GM21619 (cell line): ENCODE results near the gene DPP9.
"Not testable (repeated sequence)": the region's sequence is repeated elsewhere in the genome, so short reads cannot be mapped to it uniquely, and the experiment has no call there.

Experiments
- ATAC-seq: cut with Tn5 transposase; IDR thresholded peaks from one replicate; pipeline ENCODE4 v1.9.1; 2021; ENCODE audit not compliant: unreplicated experiment

DPP9 gene

GRCh38 chr19:4688587-4688986 is 35.1 kb downstream of the DPP9 start:
- no peak for ATAC-seq

GRCh38 chr19:4687396-4687795 is 36.2 kb downstream of the DPP9 start:
- no peak for ATAC-seq

GRCh38 chr19:4686700-4687099 is 36.9 kb downstream of the DPP9 start:
- ATAC-seq: no peak

GRCh38 chr19:4684312-4685095 is 39.1 kb downstream of the DPP9 start:
- ATAC-seq: no peak

GRCh38 chr19:4682417-4683200 is 41.0 kb downstream of the DPP9 start:
- no peak for ATAC-seq

GRCh38 chr19:4680021-4680420 is 43.6 kb downstream of the DPP9 start:
- not testable (repeated sequence) for ATAC-seq

GRCh38 chr19:4678881-4679790 is 44.5 kb downstream of the DPP9 start:
- no peak for ATAC-seq

GRCh38 chr19:4676955-4677731 is 46.5 kb downstream of the DPP9 start:
- ATAC-seq: no peak

- ATAC-seq: no peak
Measured at GRCh38 chr19:4675346-4675745, 48.3 kb downstream of the DPP9 start.

GRCh38 chr19:4673726-4674125 is 49.9 kb downstream of the DPP9 start:
- ATAC-seq: no peak

- ATAC-seq: no peak
Measured at GRCh38 chr19:4673216-4673615, 50.4 kb downstream of the DPP9 start.

- no peak for ATAC-seq
Measured at GRCh38 chr19:4671185-4671851, 52.3 kb downstream of the DPP9 start.

GRCh38 chr19:4669723-4670480 is 53.7 kb downstream of the DPP9 start, which contains the start of gene MYDGF:
Gene MYDGF (minus strand): TSS chr19:4670342. CDS start chr19:4670334, 8 bp downstream.
- ATAC-seq: peak; percentile 82

GRCh38 chr19:4664642-4665041 is 59.0 kb downstream of the DPP9 start:
- no peak for ATAC-seq

- no peak for ATAC-seq
Measured at GRCh38 chr19:4662812-4663211, 60.8 kb downstream of the DPP9 start.

GRCh38 chr19:4662020-4662695 is 61.5 kb downstream of the DPP9 start:
- ATAC-seq: no peak

GRCh38 chr19:4660993-4661392 is 62.6 kb downstream of the DPP9 start:
- no peak for ATAC-seq

- no peak for ATAC-seq
Measured at GRCh38 chr19:4660181-4660791, 63.4 kb downstream of the DPP9 start.
